Natural killer cell (primary cell): ENCODE data around the gene RBM20. TPM values are rescaled to one million over a fixed set of nuclear protein-coding genes. Genes with fewer than 3 reads are reported as not detected.
A peak's percentile ranks its signal among the peaks of the same experiment; 100 is the strongest.

Source experiments
- ATAC-seq, 3 donors: fragments of 150-1000 bp in 2 of 3; fragments of 200-7000 bp in 1 of 3; cut with Tn5 transposase; 1 replicate in 1 of 3; 2 replicates in 2 of 3; pipeline ENCODE4 v1.10.0; 2021; ENCODE audit warnings: mild to moderate bottlenecking in 2 of 3, moderate library complexity in 2 of 3
- DNase-seq, 2 donors: peaks; one replicate each; pipeline versions ENCODE4 v3.0.0 to v3.0.0-alpha.2; 2013 to 2021; ENCODE audit warnings: mixed read lengths in 1 of 2
- H3K27ac ChIP-seq: one replicate; pipeline ENCODE4 v1.5.1; 2013; ENCODE audit warnings: mild to moderate bottlenecking, low read length
- H3K27me3 ChIP-seq: one replicate; pipeline ENCODE4 v1.6.1; 2013; ENCODE audit warnings: low read length; ENCODE audit not compliant: control insufficient read depth, insufficient read depth
- H3K36me3 ChIP-seq: one replicate; pipeline ENCODE4 v1.6.1; 2013; ENCODE audit warnings: low read length; ENCODE audit not compliant: control insufficient read depth, insufficient read depth
- H3K4me1 ChIP-seq: one replicate; pipeline ENCODE4 v1.6.1; 2013; ENCODE audit warnings: low read length; ENCODE audit not compliant: control insufficient read depth, insufficient read depth
- H3K4me3 ChIP-seq: one replicate; pipeline ENCODE4 v1.5.1; 2013; ENCODE audit warnings: low read length
- H3K9me3 ChIP-seq: one replicate; pipeline ENCODE4 v1.6.1; 2013; ENCODE audit warnings: low read length; ENCODE audit not compliant: control insufficient read depth, insufficient read depth
- H3K27ac Mint-ChIP-seq, 2 donors: one replicate each; pipeline ENCODE4 v1.8.0; 2022; ENCODE audit warnings: mild to moderate bottlenecking in 2 of 2, mixed read lengths in 2 of 2, moderate library complexity in 1 of 2
- H3K27me3 Mint-ChIP-seq, 2 donors: one replicate each; pipeline ENCODE4 v1.8.0; 2022; ENCODE audit warnings: low read depth in 2 of 2, mixed read lengths in 2 of 2
- H3K36me3 Mint-ChIP-seq: one replicate; pipeline ENCODE4 v1.8.0; 2022; ENCODE audit warnings: mixed read lengths
- H3K4me1 Mint-ChIP-seq, 2 donors: one replicate each; pipeline ENCODE4 v1.8.0; 2022; ENCODE audit warnings: mixed read lengths in 2 of 2
- H3K4me3 Mint-ChIP-seq: one replicate; pipeline ENCODE4 v1.8.0; 2022; ENCODE audit warnings: mild to moderate bottlenecking, moderate library complexity, mixed read lengths
- H3K9me3 Mint-ChIP-seq, 2 donors: one replicate each; pipeline ENCODE4 v1.8.0; 2022; ENCODE audit warnings: mixed read lengths in 2 of 2
- CTCF ChIP-seq: fragments of 200-600 bp; IDR thresholded peaks from one replicate; pipeline ENCODE4 v1.8.0; 2022; ENCODE audit warnings: antibody characterized with exemption
- WGBS: methylation state at CpG from one replicate; pipeline ENCODE4 v1.1.7; 2013; ENCODE audit warnings: missing lambda C conversion rate; ENCODE audit not compliant: insufficient coverage; 5-methylcytosine and 5-hydroxymethylcytosine counted together
- intact Hi-C: fragments of 100-400 bp; cut with micrococcal nuclease; formaldehyde crosslinking; loops from one replicate; pipeline ENCODE4 v1.14.2; 2022
- total RNA-seq, 4 donors: library from RNA; stranded (reverse); fragments of 120-200 nt in 1 of 4; gene quantifications; one replicate each; pipeline versions ENCODE4 v1.2.3 to v1.2.4, GENCODE V29; 2013 to 2022

The RBM20 gene
- total RNA-seq, 3 donors from 2014 or later (not counting 1 experiment from before 2014, with no cell fraction given), result 0.35 TPM; not detected in 2

DNA sequence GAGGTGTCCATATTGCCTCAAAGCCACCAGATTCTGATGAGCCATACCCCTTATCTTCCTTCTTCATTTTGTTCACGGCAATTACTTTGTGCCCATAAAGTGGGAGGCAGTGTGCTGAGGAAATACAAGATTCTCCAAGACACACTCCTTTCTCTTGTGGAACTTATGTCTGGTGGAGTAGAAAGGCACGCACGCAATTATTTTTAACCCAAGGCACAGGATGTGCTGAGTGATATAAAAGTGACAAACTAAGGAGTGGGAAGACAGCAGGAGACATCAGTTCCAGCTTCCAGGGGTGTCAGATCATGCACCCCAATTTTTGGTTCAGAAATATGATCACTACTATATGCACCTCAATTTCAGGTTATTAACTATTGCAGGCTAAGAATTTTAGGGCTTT is 132.9 kb downstream of the RBM20 start:
- 95% methylated on average over 2 of the region's 3 CpGs for WGBS
- no peak overlapping the region for H3K4me3 ChIP-seq
- Mint-ChIP-seq H3K9me3 (no peaks in the 10 kb centered on the region), H3K4me3 (no peak overlapping the region), H3K36me3 (no peaks in the 10 kb centered on the region), H3K27me3 (peaks cover 11 to 26% of the 10 kb centered on the region in 2 donors), H3K4me1 (no peaks in the 10 kb centered on the region), H3K27ac (no peak overlapping the region)
- no peaks in the 10 kb centered on the region for H3K4me1 ChIP-seq
- no peak overlapping the region for H3K27ac ChIP-seq
- intact Hi-C loops, result no loop called here
- no peaks in the 10 kb centered on the region for H3K9me3 ChIP-seq
- TF ChIP-seq CTCF, result no peak
- no peak for ATAC-seq
- DNase-seq, result no peak
- no peaks in the 10 kb centered on the region for H3K27me3 ChIP-seq
- no peaks in the 10 kb centered on the region for H3K36me3 ChIP-seq

DNA sequence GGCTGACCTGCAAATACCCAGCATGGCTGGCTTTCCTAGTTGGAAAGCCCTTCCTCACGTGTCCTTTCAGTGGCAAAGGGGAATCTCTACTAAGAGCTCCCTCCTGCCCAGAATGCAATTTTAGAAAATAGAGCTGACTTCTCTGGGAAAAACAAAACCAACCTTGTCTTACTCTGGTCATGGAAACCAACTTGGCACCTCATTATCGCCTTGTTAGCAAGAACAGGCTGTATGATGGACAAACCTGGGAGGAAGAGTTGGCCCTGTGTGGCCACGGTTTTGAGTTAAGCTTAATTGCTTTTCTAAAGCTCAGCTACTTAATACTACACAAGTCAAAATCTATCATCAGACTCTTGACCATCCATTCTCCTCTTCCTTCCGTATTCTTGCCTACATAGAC is 133.5 kb downstream of the RBM20 start:
- TF ChIP-seq CTCF, result no peak
- ATAC-seq, result no peak
- Histone ChIP-seq H3K27me3 (no peaks in the 10 kb centered on the region), H3K9me3 (no peaks in the 10 kb centered on the region), H3K36me3 (no peaks in the 10 kb centered on the region), H3K4me1 (no peaks in the 10 kb centered on the region), H3K4me3 (no peak overlapping the region), H3K27ac (no peak overlapping the region)
- no peaks in the 10 kb centered on the region for H3K9me3 Mint-ChIP-seq
- intact Hi-C loops, result no loop called here
- H3K36me3 Mint-ChIP-seq, result no peaks in the 10 kb centered on the region
- WGBS, result 93% methylated on average over 4 of the region's 4 CpGs
- H3K27me3 Mint-ChIP-seq, result peaks cover 11 to 26% of the 10 kb centered on the region in 2 donors
- no peak for DNase-seq
- no peaks in the 10 kb centered on the region for H3K4me1 Mint-ChIP-seq
- H3K27ac Mint-ChIP-seq, result no peak overlapping the region
- no peak overlapping the region for H3K4me3 Mint-ChIP-seq

GRCh38 chr10:110778211-110778610 is 134.1 kb downstream of the RBM20 start:
- ATAC-seq (no peak), DNase-seq (no peak)
- no peaks in the 10 kb centered on the region for H3K27me3 ChIP-seq
- Mint-ChIP-seq H3K4me3 (no peak overlapping the region), H3K36me3 (no peaks in the 10 kb centered on the region), H3K27ac (no peak overlapping the region), H3K4me1 (no peaks in the 10 kb centered on the region), H3K9me3 (no peaks in the 10 kb centered on the region), H3K27me3 (peaks cover 11 to 26% of the 10 kb centered on the region in 2 donors)
- no peaks in the 10 kb centered on the region for H3K36me3 ChIP-seq
- TF ChIP-seq CTCF, result no peak
- H3K9me3 ChIP-seq, result no peaks in the 10 kb centered on the region
- intact Hi-C loops, result no loop called here
- H3K27ac ChIP-seq, result no peak overlapping the region
- no peaks in the 10 kb centered on the region for H3K4me1 ChIP-seq
- H3K4me3 ChIP-seq, result no peak overlapping the region
- 80% methylated on average over 1 of the region's 1 CpG for WGBS

GRCh38 chr10:110779489-110779888 is 135.4 kb downstream of the RBM20 start:
- intact Hi-C loops, result no loop called here
- Histone ChIP-seq H3K9me3 (no peaks in the 10 kb centered on the region), H3K27me3 (no peaks in the 10 kb centered on the region), H3K36me3 (no peaks in the 10 kb centered on the region), H3K27ac (no peak overlapping the region), H3K4me1 (no peaks in the 10 kb centered on the region), H3K4me3 (no peak overlapping the region)
- no peak overlapping the region for H3K4me3 Mint-ChIP-seq
- DNase-seq (peak in 1 of 2 donors; percentile 49), ATAC-seq (no peak)
- H3K36me3 Mint-ChIP-seq, result no peaks in the 10 kb centered on the region
- TF ChIP-seq CTCF, result no peak
- H3K9me3 Mint-ChIP-seq, result no peaks in the 10 kb centered on the region
- no peaks in the 10 kb centered on the region for H3K4me1 Mint-ChIP-seq
- H3K27me3 Mint-ChIP-seq, result peaks cover 11 to 26% of the 10 kb centered on the region in 2 donors
- H3K27ac Mint-ChIP-seq, result no peak overlapping the region
- 70% methylated on average over 3 of the region's 3 CpGs for WGBS
